Omental fat pad (tissue), 4 donors: ENCODE data around the gene ATP1B1. TPM values are rescaled to one million over a fixed set of nuclear protein-coding genes. Genes with fewer than 3 reads are reported as not detected.

ENCODE experiments used
- ATAC-seq: fragments of 150-250 bp; one replicate; pipeline ENCODE4 v1.9.1; 2016; ENCODE audit warnings: mild to moderate bottlenecking, moderate library complexity; ENCODE audit not compliant: low FRiP score
- DNase-seq: peaks from one replicate; pipeline ENCODE4 v3.0.0-alpha.2; 2019; ENCODE audit warnings: low spot score
- total RNA-seq, 4 donors: library from RNA; depleted of rRNA; stranded (reverse); fragments of >200 nt; gene quantifications; one replicate each; pipeline ENCODE4 v1.1.0, GENCODE V29; 2016
- TF ChIP-seq, protein P1 (sequence below), 3 donors: fragments of 450-650 bp; IDR thresholded peaks; one replicate each; pipeline ENCODE4 v1.5.1; 2016 to 2017; ENCODE audit warnings: antibody characterized with exemption in 3 of 3, mild to moderate bottlenecking in 3 of 3, moderate library complexity in 2 of 3

Gene ATP1B1
- total RNA-seq, 4 donors from 2014 or later, result 19.9 to 60.6 (median 37.3) TPM

- no peak for ATAC-seq
- TF ChIP-seq, protein P1, sequence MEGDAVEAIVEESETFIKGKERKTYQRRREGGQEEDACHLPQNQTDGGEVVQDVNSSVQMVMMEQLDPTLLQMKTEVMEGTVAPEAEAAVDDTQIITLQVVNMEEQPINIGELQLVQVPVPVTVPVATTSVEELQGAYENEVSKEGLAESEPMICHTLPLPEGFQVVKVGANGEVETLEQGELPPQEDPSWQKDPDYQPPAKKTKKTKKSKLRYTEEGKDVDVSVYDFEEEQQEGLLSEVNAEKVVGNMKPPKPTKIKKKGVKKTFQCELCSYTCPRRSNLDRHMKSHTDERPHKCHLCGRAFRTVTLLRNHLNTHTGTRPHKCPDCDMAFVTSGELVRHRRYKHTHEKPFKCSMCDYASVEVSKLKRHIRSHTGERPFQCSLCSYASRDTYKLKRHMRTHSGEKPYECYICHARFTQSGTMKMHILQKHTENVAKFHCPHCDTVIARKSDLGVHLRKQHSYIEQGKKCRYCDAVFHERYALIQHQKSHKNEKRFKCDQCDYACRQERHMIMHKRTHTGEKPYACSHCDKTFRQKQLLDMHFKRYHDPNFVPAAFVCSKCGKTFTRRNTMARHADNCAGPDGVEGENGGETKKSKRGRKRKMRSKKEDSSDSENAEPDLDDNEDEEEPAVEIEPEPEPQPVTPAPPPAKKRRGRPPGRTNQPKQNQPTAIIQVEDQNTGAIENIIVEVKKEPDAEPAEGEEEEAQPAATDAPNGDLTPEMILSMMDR (IDR thresholded peaks at IDR 0.05), result no peak
Observed at GRCh38 chr1:169112241-169112640, 5.8 kb downstream of the ATP1B1 start.

DNA sequence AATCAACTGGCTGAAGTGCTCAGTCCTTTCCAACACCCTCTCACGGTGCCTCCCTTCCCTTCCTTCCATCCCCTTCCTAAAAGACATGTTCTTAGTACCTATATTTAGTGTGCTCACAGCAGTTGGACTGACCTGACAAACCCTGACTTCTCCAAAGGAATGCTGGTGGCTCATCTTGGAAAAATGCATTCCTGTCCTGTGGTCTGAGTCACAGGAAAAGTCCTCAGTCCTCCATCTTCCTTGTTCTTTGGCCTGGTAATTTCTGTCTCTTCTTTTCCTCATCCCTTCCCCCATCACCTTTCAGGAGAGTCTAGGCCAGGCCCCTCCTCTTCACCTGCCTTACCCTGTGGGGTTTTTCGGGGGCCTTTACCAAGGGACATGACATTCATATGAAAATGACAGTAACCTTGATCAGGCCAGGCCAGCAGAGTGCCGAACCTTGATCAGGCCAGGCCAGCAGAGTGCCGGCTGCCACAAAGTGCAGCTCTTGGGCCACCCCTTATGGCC is 7.2 kb downstream of the ATP1B1 start:
- ATAC-seq (peak; percentile 24), DNase-seq (no peak)
- TF ChIP-seq, protein P1 (IDR thresholded peaks at IDR 0.05), result no peak

More at GRCh38 chr1:169112241-169112640, 5.8 kb downstream of the ATP1B1 start:
- no peak for DNase-seq

GRCh38 chr1:169115891-169116585 is 9.5 kb downstream of the ATP1B1 start:
- DNase-seq, result peak; percentile 45
- TF ChIP-seq, protein P1 (IDR thresholded peaks at IDR 0.05), result no peak
- peak; percentile 63 for ATAC-seq

DNA sequence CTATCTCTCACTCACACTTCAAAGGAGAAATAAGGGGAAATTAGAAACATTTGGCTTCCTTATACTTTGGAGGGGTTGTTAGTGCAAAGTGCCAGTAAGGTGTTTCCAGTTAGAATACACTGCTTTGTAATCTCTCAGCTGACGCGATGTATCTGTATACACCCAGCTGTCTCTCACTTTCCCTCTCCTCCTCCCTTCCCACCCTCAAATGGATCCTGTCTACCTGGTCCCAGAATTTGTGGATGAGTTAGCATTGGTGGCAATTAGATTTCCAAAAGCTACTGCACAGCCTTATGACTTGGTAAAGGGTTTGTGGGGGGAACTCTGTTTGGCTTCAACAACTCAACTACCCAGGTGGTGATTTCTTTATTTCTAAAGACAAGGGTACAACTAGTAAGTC is 10.5 kb downstream of the ATP1B1 start:
- ATAC-seq (no peak), DNase-seq (no peak)
- TF ChIP-seq, protein P1 (IDR thresholded peaks at IDR 0.05), result no peak

- TF ChIP-seq, protein P1 (IDR thresholded peaks at IDR 0.05), result no peak
- no peak for ATAC-seq
- DNase-seq, result no peak
Observed at GRCh38 chr1:169117599-169117998, 11.1 kb downstream of the ATP1B1 start.

DNA sequence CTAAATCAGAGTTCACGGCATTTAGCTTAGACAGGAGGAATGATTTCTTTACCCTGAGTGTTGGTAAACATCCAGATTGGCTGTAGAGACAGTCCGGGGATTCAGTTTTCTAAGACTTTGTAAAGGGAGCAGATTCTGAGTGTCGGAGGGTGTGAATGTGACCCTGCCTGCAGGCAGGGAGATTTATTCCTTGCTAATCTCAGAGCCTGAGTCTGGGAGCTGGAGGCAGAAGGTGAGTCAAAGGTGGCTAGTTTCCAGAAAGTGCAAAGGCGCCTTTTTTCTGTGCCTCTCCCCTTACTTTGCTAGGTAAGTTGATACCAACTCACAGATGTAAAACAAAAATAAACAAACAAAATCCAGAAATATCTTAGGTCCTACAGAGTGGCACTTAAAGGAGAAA is 11.7 kb downstream of the ATP1B1 start:
- DNase-seq (no peak), ATAC-seq (no peak)
- TF ChIP-seq, protein P1 (IDR thresholded peaks at IDR 0.05), result no peak

DNA sequence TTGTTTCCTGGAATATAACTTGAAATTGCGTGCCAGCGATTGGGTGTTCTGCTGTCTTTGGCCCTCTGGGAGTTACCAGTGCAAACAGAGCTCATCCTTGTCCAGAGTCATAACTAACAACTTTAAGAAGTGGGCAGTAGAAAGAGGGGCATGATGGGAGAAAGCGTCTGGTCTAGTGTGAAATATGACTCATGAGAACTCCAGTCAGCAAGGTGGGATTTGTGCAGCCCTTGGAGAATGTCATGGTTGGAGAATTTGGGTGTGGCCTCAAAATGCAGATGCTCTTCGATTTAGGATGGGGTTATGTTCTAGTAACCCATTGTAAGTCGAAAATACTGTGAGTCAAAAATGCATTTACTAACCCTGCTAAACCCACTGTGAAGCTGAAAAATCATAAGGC is 12.9 kb downstream of the ATP1B1 start:
- peak; percentile 48 for ATAC-seq
- TF ChIP-seq, protein P1 (IDR thresholded peaks at IDR 0.05), result no peak
- no peak for DNase-seq
